Measurements from ENCODE around the gene CEACAM4.
"Not testable (repeated sequence)": the region's sequence is repeated elsewhere in the genome, so short reads cannot be mapped to it uniquely, and the experiment has no call there.

CEACAM4 gene

GRCh38 chr19:41626877-41627276 is at the start of gene CEACAM4:
CEACAM4 (minus strand) TSS chr19:41627074; CDS start chr19:41626963, 111 bp downstream.
- in situ Hi-C loops (cut with HindIII; ENCODE audit: low sequenced_read_pairs): no loop called here
- no peak for TF ChIP-seq CTCF (IDR thresholded peaks at IDR 0.05; ENCODE audit: low read depth, low read length)
- no peak for DNase-seq (ENCODE audit: low read depth, low spot score)
- no peak within 1 kb of the TSS for H3K4me3 ChIP-seq (ENCODE audit: low read depth, low read length)

- in situ Hi-C loops (cut with HindIII; ENCODE audit: low sequenced_read_pairs): no loop called here
- no peak for TF ChIP-seq CTCF (IDR thresholded peaks at IDR 0.05; ENCODE audit: low read depth, low read length)
- DNase-seq (ENCODE audit: low read depth, low spot score): no peak
- no peak overlapping the region for H3K4me3 ChIP-seq (ENCODE audit: low read depth, low read length)
These were observed 44.6 kb upstream of the CEACAM4 start for GRCh38 chr19:41671486-41671885.

- in situ Hi-C loops (cut with HindIII; ENCODE audit: low sequenced_read_pairs): no loop called here
- no peak overlapping the region for H3K4me3 ChIP-seq (ENCODE audit: low read depth, low read length)
- no peak for DNase-seq (ENCODE audit: low read depth, low spot score)
- no peak for TF ChIP-seq CTCF (IDR thresholded peaks at IDR 0.05; ENCODE audit: low read depth, low read length)
These were observed 43.9 kb upstream of the CEACAM4 start for GRCh38 chr19:41670755-41671154.

GRCh38 chr19:41668315-41668714 is 41.4 kb upstream of the CEACAM4 start:
- no peak overlapping the region for H3K4me3 ChIP-seq (ENCODE audit: low read depth, low read length)
- DNase-seq (ENCODE audit: low read depth, low spot score): no peak
- in situ Hi-C loops (cut with HindIII; ENCODE audit: low sequenced_read_pairs): no loop called here
- TF ChIP-seq CTCF (IDR thresholded peaks at IDR 0.05; ENCODE audit: low read depth, low read length): no peak

- in situ Hi-C loops (cut with HindIII; ENCODE audit: low sequenced_read_pairs): no loop called here
- no peak for DNase-seq (ENCODE audit: low read depth, low spot score)
- TF ChIP-seq CTCF (IDR thresholded peaks at IDR 0.05; ENCODE audit: low read depth, low read length): no peak
- no peak overlapping the region for H3K4me3 ChIP-seq (ENCODE audit: low read depth, low read length)
These were observed 39.2 kb upstream of the CEACAM4 start for GRCh38 chr19:41666075-41666474.

- in situ Hi-C loops (cut with HindIII; ENCODE audit: low sequenced_read_pairs): no loop called here
- no peak overlapping the region for H3K4me3 ChIP-seq (ENCODE audit: low read depth, low read length)
- TF ChIP-seq CTCF (IDR thresholded peaks at IDR 0.05; ENCODE audit: low read depth, low read length): no peak
- no peak for DNase-seq (ENCODE audit: low read depth, low spot score)
These were observed 30.3 kb upstream of the CEACAM4 start for GRCh38 chr19:41657157-41657556.

- in situ Hi-C loops (cut with HindIII; ENCODE audit: low sequenced_read_pairs); H3K4me3 ChIP-seq (ENCODE audit: low read depth, low read length); DNase-seq (ENCODE audit: low read depth, low spot score): not testable (repeated sequence)
These were observed 29.9 kb upstream of the CEACAM4 start for GRCh38 chr19:41656756-41657155.
